ENCODE results near the gene PTTG2.
"Not testable (repeated sequence)": the region's sequence is repeated elsewhere in the genome, so short reads cannot be mapped to it uniquely, and the experiment has no call there.

The PTTG2 gene

DNA sequence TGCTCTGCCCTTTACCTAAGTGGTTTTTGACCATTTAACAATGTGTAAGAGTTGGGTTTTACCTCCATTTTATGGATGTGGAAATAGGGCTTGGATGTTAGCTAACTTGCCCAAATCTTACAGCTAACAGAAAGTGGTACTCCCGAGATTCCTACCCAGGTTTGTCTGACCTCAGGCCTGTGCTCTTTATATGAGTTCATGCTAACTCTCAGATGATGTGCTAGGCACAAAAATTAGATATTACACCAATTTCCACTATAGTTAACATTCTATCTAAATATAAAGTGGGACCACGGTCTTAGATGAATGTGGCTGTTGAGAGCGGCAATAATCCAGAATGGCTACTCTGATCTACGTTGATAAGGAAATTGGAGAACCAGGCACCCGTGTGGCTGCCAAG lies at the start of gene PTTG2:
TSS of gene PTTG2 (plus strand) at position 301 of the 400 bp plus-strand sequence. CDS start at position 338, 37 bp downstream.
- no peak for DNase-seq

DNA sequence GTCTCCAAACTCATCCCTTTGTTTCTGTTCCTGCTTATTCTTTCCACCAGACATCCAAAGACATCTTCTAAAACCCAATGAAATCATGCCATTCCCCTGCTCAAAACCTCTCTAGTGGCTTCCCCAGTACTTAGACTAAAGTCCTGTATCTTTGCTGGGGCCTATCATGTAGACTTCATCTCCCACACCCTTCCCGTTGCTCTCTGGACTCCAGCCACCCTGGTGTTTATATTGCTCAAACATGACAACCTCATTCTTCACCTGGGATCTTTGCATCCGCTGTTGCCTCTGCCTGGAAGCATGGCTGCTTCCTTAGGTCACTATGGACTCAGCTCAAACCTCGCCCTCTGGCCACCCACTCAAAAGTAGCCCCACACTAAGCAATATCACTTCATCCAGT lies 45.7 kb upstream of the PTTG2 start:
- no peak for DNase-seq

DNA sequence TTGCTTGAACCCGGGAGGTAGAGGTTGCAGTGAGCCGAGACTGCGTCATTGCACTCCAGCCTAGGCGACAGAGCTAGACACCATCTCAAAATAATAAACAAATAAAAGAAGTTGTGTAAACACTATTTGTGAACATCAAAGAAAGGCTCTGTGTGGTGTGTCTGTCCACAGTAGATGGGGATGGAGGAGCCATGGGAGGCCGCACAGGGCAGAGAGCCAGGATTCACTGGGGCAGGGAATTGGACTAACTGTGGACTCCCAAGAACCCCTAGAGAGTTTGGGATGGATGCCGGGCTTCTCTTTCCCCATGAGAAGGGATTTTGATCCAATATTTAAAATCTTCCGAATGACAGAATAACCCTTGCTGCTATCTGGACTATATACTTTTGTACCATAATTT lies 42.8 kb upstream of the PTTG2 start:
- no peak for DNase-seq

DNA sequence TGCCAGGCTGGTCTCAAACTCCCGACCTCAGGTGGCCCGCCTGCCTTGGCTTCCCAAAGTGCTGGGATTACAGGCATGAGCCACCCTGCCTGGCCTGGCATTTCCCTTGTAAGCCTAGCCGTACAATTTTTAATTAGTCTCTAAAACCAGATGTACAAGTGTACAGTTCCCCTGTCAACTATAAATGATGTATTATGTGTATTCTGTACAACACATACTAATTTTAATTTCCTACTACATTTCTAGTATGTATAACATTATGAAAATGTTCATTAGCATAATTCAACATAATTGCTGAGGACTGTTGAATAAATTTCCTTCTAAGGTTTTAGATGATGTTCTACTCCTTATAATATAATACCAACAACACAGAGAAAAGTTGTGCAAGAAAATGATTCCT lies 41.5 kb upstream of the PTTG2 start:
- DNase-seq, result peak in 1 of 2 experiments; percentile 34

DNA sequence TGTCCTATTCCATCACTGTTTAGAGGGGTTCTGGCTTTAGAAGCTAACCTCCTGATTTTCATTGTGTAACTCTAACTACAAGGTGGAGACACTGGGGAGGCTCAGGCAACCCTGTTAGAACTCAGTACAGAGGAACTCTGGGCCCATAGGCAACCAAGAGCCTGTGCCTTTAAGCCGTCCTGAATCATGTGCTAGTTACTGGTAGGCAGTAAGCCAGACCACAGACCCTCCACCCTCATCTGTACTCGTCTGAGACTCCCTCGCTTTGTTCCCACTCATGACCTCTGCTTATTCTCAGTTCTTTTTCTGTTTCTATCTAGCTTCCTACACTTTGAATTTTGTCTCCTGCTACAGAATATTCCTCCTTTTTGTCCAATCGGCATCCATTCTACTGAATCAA lies 37.9 kb upstream of the PTTG2 start:
- no peak for DNase-seq

DNA sequence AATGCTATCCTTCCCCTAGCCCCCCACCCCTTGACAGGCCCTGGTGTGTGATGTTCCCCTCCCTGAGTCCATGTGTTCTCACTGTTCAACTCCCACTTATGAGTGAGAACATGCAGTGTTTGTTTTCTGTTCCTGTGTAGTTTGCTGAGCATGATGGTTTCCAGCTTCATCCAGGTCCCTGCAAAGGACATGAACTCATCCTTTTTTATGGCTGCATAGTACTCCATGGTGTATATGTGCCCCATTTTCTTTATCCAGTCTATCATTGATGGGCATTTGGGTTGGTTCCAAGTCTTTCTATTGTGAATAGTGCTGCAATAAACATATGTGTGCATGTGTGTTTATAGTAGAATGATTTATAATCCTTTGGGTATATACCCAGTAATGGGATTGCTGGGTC lies 37.1 kb upstream of the PTTG2 start:
- DNase-seq, result not testable (repeated sequence)

DNA sequence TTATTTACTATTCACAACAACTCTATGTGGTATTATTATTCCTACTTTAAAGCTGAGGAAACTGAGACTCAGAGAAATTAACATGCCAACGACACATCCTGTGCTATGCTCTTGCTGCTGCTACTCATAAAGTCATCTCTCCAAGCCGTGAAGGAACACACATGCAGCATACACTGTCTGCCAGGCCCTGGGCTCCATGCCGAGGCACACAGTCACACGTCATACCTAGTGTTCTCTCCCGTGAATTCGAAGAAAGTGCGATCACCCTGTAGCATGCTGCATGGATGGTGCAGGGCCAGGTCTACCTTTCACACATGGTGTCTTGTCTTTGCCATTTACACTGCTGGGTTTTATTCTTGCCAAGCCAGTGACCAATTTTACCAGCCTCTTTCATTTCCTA lies 35.3 kb upstream of the PTTG2 start:
- DNase-seq, result no peak

DNA sequence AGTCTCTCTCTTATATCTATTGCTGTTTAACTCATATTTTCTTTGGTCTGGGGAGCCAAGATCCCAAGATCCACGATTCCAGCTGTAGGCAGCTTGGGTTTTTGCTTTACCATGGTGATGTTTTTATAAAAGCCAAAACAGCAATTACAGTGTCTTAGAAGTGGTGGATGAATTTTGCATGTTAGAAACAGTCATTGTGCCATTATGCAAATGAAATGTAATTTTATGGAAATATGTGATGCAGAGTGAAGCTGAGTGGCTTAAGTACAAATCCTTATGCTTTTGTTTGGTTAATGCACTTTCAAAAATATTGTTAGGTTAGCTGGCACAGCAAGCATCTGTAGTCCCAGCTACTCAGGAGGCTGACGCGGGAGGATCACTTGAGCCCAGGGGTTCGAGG lies 32.8 kb upstream of the PTTG2 start:
- DNase-seq, result peak; percentile 92 to 95

DNA sequence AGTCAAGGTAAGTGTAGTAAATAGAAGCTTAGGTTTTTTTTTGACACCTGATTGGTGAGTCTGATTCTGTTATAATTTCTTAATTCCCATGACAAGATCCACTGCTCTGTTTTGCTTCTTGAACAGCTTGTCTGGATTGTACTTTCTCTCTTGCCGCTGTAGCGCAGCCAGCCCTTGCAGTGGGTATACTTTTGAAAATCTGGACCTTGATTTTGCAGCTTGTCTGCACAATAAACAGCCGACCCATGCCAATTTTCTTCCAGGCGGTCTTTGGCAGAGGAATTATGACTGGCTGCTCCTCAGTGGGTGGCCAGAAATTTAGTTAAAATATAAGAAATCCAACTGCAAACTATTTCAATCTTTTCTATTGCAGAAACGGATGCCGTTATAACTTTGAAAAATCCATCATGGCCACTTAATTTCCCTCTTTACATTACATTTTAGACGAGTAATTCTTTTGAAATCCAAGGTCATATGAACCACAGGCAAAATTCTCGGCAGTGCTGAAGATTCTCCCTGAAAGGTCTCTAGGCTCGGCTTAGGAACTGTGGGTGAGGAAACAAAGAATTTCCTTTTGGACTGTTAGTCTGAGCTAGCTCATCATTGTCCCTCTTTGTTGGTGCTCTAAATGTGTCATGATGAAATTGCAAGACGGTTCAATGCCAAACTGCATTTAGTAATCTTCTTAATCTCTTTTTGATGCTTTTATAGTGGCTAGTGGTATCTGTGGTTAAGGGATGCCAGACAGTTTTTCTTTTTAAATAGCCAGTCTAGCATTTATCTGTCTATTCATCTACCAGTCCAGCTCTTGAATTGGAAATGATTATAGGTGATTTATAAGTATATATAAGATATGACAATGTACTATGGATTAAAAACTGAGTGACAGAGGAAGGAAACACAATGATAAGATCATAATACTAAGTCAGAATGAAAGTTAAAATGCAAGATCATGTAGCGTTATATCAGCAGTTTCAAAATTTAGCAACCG lies 31.5 kb upstream of the PTTG2 start:
- no peak for DNase-seq

DNA sequence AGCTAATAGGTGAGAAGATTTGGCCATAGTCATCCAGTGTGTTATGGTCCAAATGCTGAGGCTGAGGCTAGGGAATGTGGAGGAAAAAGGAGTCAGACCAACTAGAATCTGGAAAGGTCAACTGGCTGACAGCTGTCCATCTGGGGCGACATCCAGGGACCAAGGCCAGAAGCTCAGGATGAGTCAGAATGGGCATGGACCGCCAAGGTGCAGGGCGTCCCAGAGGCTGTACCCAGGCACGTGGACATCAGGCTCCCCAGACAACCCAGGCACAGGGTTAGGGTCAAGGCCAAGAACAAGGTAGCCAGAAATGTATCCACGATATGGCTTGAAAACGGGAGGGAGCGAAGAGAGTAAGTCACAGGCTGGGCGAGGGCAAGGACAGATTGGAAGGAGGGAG lies 26.1 kb upstream of the PTTG2 start:
- DNase-seq, result no peak

DNA sequence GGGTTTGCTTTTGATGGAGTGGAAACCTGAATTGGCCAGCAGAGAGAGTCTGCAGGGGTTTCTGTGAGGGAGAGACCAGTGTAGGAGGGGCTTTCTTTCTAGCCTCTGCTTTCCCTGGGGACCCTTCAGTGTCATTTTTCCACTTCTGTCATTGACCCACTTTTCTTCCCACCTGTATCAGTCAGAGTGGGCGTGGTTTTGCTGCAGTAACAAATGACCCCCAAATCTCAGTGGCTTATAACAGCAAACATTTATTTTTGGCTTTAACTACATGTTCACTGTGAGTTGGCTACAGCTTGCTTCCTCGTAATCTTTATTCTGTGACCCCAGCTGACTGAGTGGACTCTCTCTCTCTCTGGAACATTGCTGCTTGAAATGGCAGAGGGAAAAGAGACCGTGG lies 25.6 kb upstream of the PTTG2 start:
- DNase-seq, result no peak

DNA sequence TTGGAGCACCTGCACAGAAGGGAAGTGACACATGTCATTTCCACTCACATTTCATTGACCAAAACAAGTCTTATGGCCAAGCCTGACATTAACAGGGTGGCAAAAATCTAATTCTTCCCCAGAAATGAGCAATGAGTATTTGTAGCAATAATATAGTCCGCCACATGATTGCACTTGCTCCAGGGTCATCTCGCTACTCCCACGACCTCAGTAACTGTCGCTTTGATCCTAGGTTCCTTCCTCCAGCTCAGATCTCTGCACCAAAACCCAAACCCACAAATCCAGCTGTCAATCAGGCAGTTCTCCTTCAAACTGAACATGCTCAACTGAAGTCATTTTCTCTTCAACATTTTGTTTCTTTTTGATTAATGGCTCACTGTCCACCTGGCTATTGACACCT lies 25.2 kb upstream of the PTTG2 start:
- no peak for DNase-seq

DNA sequence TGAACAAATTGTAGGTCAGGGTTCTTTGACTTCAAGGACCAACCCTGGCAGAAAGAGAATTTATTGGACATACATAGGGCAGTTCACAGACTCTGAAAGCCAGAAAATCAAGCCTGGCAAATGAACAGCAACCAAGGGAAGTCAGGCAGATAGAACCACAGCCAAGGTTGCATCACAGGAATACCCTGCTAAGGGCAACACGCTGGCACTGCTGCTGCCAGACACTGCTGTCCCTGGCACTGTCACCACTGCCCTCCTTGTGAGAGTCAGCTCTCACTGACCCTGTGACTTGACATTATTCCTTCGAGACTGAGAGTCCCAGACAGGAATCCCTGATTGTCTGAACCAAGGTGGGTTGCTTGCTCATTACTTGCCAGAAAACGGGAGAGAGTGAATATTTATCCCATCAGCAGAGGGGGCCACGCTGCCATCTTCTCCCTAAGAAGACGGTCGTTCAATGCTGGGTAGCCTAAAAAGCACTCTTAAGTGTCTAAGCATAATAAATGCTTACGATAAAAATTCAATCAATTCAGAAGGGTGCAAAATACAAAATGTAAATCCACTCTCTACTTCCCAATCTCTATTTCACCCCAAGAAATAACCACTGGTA lies 23.2 kb upstream of the PTTG2 start:
- no peak for DNase-seq

DNA sequence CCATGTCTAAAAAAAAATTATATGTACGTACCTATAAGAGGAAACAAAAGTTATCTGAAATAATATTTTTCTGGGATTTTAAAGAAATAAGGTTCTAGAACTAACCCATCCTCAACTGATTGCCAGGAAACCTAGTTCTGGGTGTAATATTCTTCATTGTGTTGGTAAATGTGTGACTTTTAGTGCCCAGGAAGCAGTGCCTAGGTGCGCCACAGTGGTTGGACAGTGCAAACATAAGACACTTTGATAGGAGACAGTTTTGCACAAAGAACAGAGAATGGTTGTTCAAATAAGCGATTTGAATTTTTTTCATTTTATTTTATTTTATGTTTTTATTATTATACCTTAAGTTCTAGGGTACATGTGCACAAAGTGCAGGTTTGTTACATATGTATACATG lies 22.0 kb upstream of the PTTG2 start:
- no peak for DNase-seq

DNA sequence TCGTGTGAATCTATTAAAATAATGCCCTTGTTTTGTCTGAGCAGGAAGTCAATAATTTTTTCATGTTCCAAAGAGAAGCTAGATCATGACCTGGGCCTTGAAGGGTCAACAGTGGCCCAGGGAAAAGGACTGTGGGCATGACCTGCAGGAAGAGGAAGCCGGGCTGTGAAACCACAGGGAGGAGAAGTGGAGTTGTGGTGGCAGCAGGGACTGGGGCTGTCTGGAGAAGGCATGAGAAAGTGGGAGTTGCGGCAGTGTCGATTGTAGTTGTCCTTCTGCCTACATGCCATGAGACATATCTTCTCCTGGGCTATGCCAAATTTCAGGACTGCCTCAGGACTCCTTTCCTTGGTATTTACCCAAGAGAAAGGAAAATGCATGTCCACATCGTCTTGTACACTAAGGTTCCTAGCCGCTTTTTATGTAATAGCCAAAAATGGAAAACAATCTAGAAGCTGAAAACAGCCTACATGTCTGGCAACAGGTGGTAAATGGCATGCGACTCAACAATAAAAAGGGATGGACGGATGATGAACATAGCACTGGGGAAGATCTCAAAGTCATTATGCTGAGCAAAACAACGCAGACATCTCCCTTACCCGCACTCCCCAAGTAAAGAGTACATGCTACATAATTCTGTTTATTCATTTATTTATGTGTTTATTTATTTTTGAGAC lies 13.6 kb upstream of the PTTG2 start:
- no peak for DNase-seq

DNA sequence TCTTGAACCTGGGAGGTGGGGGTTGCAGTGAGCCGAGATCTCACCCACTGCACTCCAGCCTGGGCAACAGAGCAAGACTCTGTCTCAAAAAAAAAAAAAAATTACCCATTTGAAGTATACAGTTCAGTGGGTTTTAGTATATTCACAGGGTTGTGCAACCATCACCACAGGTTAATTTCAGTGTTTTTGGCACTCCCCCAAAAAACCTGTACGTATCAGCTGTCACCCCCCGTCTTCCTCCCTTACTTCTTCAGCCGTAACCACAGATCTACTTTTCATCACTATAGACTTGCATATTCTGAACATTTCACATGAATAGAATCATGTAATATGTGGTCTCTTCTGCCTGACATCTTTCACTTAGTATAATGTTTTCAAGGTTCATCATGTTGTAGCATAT lies 11.7 kb upstream of the PTTG2 start:
- no peak for DNase-seq

DNA sequence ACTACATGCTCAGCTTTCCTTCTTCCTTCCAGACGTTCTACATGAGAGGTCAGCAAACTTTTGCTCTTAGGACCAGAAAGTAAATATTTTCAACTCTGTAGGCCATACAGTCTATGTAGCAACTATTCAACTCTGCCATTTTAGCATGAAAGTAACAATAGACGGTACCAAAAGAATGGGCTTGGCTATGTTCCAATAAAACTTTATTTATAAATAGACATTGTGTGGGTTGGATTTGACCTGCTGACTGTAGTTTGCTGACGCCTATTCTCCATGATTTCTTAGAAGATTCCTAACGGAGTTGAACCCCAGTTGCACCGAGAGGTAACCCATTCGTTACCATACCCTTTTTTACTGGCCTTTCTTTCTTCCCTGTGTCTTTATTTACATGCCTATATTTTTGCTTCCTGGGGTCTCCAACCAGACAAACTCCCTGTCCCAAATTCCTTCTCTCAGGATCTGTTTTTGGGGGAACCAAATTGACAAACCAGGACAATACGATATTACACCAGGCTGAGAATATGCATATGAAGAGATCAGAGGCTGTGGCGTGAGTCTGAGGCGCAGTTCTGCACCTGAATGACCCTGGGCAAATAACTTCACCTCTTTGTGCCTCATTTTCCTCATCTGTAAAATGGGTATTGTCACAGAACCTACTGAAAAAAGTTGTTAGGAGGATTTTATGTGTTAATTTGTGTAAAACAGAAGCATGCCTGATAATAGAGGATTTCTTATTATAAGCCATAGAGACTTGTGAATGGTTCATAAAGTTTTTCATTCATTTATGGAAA lies 10.4 kb upstream of the PTTG2 start:
- DNase-seq, result no peak

DNA sequence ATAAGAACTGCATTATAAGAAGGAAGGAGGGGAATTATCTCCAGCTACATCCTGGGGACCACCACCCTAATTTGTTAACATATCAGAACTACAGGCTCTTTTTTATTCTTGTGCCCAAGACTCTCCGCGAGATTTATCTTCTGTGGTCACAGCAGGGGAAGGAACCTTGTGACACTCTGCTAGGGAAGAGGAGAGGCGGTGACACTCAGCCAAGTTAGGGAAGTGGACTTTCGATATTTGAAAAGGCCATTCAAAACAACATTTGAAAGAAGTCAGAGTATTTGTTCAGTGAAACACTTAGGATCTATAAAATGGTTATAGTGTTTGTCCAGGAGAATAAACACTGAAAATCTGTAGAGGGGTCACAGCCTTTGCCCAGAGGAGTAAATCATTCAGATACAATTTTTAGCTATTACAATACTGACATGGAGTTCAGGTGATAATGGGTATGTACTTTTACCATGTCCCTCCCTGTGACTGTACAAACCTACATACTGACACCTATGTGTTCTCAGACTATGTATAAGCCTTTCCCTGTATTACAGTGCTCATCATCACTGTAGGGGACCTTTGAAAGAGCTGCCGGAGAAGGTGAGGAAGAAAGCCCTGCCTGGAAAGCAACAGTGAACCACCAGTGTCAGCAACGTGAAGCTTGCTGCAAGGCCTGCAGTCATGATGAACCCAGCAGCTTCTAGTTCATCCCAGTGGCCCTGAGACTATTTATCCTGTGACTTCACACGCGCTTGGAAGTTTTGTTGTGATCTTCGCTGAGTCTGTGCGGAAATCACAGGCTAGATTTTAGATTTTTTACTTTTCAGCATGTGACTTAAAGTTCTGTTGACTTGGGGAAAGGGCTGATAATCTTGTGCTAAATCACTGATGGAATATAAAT lies 8.5 kb upstream of the PTTG2 start:
- DNase-seq, result no peak

DNA sequence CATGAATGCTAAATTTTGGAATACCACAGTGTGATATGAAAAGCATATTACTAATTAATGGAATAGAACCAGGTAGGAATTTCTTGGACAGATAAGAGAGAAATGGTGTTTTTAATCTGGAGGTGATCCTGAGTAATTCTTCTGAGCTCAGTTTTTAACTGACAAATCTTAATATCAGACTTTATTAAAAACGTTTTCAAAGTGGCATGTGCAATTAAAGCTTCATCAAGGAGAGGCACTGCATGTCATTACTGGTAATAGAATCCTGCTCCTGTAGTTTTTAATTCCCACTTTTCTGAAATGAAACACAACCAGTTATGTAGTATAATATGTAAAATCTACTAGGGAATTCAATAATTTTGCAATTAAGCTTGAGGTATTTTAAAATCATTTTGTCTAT lies 7.0 kb upstream of the PTTG2 start:
- no peak for DNase-seq

DNA sequence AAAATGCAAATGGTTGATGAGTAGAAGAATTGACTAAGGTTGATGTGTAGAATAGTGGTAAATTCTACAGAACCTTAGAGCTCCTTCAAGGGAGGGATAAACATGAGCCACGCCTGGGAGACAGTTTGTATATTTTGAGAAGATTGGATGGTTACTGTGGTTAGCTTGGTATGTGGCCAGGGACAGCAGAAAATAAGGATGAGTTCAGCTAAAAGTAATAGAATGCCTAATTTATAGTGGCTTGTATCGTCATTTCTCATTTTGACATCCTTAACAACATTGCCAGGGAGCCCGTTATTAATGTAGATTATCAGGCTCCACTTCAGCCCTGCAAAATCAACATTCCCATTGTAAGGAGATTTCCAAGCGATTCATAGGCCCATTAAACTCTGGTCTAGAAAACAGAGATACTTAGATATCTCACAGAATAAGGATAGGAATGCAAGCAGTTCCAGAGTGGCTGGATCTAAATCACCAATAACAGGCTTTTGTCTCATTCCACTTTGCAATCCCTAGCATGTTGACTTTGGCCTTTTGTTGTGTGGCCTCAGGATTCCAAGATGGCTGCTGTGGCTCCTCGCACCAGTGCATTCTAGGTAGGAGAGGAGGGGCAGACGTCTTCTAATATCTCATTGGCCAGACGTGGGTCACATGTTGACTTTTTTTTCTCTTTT lies 6.4 kb upstream of the PTTG2 start:
- DNase-seq, result no peak

DNA sequence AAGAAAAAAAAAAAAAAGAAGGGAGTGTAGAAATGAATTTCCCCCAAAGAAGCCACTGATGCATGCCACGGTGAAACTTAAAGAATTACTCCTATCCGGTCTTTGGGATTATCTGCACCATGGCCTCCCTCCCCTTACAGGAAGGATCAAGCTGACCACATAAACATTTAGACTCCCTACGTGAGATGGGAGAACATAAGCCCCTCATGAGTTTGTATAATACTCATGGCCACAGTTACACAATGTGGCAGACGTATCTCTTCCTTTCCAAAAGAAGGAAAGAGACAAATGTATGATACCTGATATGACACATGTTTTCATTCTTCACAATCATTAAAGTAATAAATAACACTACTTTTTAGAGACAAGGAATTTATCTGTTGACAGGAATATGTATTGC lies 3.3 kb upstream of the PTTG2 start:
- DNase-seq, result no peak
